NCI-H146 treated with DMSO at 0.1 percent for 48 hours (cell line): ENCODE results near the gene PIM1.
"Not testable (repeated sequence)": the region's sequence is repeated elsewhere in the genome, so short reads cannot be mapped to it uniquely, and the experiment has no call there.

Experiments used
- DNase-seq: peaks from one replicate; lab custom pipeline; 2025; ENCODE audit not compliant: unreplicated experiment; lab: John Stamatoyannopoulos, UW

Gene PIM1

DNA sequence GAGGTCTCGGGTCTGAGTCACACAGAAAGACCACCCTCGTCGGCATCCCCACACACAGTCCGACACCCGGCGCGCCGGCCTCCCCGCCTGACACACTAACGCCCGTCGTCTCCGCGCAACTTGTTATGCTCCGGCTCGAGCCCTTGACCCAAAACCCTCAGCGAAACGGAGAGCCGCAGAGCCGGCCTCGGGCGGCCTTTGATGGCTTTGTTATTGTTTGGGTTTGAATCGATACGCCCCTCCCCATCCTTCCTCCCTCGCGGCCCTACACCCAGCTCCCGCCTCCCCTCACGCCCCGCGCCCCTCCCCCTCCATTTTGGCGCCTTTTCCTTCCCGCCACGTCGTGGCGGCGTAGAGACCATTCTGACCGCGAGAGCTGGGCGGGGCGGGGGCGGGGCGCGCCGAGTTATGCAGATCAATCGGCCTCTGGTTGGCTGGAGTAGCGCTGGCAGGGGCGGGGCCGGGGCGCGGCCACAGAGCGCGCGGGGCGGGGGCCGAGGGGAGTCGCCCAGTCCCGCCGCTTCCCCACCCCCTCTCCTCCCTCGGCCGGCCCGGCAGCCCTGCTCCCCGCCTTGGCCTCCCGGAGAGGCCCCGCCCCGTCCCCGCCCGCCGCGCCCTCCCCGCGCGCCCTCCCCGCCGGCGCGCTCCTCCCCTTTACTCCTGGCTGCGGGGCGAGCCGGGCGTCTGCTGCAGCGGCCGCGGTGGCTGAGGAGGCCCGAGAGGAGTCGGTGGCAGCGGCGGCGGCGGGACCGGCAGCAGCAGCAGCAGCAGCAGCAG lies at the start of gene PIM1:
TSS of gene PIM1 (plus strand) at position 657 of the 777 bp plus-strand sequence. CDS start 424 bp downstream, outside the sequence.
- DNase-seq, result peak; percentile 100

DNA sequence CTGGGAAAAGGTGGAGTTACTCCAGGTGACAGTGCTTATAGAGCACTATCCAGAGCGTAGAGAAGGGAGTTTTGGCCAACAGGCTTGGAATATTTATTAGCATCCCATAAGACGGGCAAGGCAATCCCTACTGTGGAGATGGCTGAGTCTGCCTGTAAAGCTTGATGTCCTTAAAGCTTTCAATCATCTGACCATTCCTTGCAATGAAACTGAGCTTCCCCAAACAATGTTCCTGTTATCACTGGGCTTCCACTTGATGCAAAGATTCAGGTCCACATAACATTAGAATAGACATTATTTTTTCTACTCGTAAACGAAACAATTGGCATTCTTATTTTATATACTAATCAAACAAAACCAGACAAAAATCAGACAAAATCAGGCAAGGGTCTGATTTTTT lies 48.4 kb upstream of the PIM1 start:
- DNase-seq, result no peak

DNA sequence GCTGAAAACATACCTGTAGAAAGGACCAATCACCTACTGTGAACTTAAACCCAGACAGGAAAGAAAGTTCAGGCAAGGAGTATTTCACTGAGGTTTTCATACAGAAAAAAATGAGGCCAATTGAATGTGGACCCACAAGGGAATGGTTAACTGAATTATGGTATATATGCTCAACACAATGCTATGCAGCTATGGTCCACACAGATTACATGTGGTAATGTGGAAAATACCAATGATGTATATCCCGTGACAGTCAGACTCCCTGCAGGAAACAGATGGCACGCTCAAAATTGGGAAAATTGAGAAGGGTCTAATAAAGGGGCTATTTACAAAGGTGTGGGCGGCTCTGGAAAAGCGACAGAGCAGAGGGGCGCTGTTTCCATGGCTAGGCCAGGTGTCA lies 47.1 kb upstream of the PIM1 start:
- DNase-seq, result no peak

DNA sequence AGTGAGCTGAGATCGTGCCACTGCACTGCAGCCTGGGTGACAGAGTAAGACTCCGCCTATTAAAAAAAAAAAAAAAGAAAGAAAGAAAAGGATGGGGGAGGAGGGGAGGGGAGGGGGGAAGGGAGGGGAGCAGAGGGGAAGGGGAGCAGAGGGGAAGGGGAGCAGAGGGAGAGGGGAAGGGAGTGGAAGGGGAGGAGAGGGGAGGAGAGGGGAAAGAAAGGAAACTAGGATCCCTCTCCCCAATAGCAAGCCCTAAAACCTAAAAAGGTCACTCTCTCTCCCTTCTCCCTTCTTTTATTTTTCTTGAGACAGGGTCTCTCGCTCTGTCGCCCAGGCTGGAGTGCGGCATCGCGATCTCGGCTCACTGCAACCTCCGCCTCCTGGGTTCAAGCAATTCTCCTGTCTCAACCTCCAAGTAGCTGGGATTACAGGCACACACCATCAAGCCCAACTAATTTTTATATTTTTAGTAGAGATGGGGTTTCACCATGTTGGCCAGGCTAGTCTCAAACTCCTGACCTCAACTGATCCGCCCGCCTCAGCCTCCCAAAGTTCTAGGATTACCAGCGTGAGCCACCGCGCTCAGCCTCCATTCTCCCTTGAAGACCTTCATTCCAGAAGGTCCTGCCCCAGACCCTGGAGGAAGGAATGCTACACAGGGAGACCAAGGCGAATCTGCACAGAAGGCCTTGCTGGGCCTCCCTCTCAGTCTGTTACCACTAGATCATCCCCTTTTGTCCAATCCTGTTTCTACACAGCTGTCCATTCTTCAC lies 45.8 kb upstream of the PIM1 start:
- DNase-seq, result no peak

DNA sequence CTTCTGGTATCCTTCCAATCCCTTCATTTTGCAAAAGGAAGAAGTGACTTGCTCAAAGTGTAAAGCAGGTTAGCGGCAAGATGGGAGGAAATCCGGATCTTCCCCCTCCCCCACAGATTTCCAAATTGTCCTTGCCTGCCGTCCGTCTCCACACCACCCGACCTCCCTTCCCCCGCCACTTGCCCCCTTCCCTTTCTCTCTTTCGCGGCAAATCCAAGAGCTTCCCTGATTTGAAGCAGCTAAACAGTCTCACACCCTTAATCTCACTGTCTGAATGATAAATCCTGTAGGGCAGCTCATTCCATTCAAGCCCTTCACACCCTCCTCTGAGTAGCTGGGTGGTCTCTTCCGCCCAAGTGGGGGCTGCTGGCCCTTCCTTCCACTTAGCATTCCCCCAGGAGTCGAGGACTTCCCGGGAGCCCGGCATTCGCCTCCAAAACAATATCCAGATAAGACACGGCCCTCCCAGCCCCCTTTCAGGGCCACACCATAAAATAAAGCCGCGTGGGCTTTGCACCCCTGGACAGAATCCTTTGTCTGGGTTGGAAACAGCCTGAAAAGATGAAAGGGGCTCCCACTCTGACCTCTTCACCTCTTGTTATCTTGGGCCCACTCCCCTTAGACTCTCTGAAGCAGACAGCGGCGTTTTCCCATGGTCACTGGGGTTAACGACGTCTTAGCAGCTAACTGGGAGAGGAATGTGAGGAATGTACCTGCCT lies 44.0 kb upstream of the PIM1 start:
- no peak for DNase-seq

DNA sequence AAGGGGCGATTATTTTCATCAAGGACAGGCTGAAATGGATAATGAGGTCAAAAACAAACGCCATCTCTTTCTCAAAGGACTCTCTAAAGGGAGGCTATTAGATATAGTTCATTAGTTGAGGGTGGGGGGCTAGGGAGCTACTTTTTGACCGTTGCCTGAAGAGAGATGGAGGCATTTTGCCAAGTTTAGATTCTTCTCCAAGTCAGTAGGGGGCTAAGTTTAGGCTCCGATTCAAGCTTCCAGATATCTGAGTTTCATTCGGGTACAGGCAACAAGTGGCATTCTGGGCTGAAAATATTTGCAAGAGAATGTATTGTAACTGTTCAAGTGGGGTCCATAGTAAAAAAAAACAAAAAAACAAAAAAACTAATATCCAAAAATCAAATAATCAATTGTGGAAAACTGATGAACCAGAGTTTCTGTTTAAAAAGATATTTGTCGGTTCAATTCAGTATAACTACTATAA lies 43.4 kb upstream of the PIM1 start:
- no peak for DNase-seq

DNA sequence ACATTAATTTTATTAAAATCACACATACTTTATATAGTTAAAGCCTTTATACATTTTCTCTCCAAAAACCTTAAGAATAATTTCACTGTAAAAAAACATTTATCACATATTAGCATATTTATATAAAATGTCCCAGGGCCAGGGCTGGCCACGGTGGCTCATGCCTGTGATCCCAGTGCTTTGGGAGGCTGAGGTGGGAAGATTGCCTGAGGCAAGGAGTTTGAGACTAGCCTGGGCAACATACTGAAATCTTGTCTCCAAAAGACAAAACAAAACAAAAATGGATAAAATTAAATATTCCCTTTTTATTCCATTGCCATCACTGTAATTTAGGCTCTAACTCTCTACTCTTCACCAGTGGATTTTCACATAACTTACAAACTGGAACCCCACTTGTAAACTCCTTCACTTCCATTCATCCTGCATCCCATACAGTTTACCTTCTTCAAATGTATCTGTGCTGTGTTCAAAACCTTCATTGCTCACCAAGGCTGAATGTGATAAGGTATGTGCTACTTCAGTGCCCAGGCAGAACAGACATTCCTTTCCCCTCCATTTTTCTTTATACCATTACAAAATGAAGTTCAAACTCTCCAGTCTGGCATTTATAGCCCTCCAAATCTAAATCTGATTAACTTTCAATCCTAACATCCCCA lies 42.9 kb upstream of the PIM1 start:
- DNase-seq, result no peak

DNA sequence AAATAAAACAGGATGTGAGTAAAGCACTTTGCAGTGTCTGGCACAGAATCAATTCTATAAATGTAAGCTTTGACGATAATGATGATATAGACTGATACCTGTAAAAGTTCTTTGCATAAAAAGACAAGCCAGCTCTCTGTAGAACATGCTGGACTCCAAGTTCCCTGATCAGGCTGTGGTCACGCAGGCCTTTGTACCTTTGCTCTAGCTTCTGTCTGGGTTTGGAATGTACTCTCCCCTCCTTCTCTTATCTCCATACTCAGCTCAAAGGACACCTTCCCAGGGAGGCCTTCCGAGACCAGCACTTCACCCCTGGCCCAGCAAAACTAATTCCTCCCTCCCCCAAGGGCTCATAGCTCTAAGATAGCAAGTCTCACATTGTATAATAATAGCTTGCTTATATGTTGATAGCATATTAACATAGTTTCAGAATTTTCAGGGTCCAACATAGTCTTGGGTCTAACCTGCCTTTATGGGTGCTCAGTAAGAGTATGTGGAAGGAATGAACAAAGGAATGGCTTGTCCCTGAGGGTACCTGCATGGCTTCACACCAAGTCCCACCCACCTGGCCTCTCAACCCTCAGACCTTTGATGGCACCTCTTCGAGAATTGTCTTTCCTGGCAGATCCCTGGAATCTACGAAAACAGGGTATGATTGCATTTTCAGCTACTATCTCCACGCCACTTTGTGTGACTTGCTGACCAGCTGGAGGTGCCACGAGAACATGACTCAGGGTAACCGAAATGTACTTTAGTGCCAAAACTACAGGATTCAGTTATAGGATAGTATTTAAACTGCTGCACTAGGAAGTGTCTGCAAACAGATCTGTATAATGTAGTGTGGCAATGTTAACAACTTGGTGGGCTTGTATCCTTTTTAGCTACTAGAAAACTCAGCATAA lies 41.7 kb upstream of the PIM1 start:
- no peak for DNase-seq

DNA sequence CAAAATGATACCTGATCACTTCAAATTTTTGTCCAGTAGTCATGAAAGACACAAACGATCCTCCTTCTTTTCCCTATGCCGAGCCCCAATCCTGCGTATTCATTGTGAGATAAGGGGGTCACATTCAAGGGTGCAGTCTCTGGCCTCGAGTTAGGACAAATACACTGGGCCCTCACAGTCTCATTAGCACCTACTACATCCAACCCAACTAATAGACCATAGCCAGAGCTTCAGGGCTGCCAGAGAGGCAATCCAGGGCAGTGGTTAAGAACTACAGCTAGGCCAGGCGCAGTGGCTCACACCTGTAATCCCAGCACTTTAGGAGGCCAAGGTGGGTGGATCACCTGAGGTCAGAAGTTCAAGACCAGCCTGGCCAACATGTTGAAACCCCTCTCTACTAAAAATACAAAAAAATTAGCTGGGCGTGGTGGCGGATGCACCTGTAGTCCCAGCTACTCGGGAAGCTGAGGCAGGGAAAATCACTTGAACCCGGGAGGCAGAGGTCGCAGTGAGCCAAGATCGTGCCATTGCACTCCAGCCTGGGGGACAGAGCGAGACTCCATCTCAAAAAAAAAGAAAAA lies 41.0 kb upstream of the PIM1 start:
- DNase-seq, result not testable (repeated sequence)

DNA sequence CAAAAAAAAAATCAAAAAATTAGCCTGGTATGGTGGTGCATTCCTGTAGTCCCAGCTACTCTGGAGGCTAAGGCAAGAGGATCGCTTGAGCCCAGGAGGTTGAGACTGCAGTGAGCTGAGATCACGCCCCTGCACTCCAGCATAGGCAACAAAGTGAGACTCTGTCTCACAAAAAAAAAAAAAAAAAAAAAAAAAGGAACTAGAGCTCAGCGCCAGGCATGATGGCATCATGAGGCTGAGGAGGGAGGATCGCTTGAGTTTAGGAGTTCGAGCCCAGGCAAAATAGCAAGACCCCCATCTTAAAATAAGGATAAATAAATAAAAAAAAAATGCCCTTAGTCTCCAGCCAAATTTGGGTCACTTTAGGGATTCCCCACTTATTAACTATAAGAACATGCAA lies 40.4 kb upstream of the PIM1 start:
- DNase-seq, result no peak

DNA sequence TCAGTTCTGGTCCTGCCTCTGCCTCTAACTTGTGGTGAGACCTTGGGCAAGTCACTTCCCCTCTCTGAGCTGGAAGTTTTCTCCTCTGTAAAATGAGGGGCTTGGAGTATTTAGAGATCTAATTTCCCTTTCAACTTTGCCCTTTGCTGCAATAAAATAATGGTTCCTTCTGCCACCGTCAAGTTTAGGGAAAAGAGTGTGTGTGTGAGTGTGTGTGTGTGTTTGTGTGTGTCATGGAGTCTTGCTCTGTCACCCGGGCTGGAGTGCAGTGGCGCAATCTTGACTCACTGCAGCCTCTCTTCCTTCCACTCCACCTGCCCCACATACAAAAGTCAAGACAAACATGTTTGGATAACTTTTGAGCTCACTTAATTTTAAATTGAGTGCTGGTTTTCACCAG lies 39.2 kb upstream of the PIM1 start:
- no peak for DNase-seq

DNA sequence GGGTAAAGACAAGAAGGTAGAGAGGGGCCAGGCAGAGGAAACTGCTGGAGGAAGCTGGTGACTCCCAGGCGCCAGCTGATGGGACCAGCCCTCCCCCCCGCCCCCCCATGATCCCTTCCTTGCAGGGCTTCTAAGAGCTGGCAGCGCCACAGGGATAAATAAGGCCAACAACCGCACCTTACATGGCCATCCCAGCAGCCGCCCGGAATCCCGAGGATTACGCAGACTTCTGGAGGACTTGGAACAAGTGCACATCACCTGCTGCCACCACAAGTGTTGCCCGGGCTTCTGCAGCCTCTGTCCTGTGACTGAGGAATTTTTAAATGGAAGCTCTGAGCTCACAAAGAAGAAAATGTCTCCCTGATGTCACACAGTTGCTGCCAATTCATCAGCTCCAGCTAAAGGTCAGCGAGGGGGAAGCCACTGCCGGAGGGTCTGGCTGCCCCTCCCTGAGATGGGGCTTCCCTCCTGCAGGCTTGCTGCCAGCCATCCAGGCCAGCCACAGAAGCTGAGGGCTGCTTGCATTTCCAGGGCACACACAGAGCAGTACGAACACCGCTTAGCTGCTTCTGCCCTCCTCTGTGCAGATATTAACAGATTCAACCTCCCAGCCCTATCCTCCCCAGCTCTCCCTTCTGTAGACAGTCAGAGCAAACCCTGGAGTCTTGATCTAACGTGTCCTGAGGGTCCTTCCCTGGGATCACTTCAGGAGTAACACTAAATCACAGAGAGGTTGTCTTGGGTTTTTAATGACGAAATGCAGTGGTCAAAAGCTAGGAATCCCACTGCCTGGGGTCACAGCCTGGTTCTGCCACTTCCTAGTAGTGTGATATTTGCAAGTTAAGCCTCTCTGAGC lies 38.6 kb upstream of the PIM1 start:
- DNase-seq, result peak; percentile 33

DNA sequence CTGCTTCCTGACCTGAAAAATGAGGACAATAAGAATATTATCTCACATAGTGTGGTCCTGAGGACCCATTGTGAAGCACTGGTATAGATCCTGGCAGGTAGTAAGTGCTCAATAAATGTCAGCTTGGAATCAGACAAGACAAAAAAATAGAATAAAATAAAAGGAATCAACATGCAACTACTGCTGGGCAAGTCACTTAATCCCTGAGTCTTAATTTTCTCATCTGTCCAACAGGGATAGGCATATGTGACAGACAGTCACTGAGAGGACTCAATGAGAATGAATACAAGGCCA lies 38.0 kb upstream of the PIM1 start:
- no peak for DNase-seq

DNA sequence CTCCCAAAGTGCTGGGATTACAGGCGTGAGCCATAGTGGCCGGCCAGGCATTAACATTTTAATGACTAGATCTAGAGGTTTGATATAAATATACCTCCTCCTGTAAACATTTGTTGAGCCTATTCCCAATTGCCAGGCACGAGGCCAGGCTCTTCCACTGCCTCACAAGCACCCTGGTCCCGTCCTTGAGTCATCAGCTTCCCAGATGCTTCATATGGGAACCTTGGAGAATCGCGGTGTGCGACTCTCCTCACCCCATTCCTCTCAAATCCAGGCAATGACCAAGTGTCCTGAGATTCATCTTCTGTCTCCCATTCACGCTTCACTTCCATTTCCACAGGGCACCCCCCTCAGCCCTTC lies 35.9 kb upstream of the PIM1 start:
- no peak for DNase-seq

DNA sequence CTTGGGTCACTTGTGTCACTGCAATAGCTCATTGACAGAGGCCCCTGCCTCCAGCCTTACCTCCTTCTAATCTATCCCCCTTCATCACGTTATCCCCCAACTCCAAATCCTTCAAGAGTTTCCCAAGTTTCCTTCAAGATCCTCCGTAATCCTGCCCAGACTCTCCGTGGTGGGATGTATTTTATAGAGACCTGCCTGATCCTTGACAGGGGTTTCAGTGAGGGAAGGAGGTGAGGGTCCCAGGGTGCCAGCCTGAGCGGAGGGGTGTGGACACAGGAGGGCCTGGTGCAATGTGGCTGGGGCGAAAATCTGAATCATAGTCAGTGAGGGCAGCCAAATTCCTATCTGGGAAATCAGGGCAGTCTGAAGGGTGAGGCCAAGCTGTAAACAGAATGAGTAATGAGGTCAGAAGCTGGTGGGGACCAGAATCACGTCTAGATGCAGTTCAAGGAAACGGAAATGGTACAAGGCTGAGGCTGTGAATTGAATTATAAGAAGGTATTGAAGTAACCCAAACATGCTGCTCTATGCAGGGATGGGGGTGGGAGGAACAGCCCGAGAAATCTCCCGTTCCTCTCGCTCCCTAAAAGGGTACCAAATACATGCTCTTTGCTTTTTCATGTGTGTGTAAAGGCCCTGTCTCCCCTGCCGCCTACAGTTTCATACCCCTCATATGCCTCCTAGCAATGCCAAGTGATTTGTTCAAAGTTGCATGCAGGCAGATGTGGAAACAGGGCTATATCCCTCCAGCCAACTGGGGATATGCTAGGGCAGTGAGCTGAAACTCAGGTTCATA lies 35.4 kb upstream of the PIM1 start:
- DNase-seq, result no peak

DNA sequence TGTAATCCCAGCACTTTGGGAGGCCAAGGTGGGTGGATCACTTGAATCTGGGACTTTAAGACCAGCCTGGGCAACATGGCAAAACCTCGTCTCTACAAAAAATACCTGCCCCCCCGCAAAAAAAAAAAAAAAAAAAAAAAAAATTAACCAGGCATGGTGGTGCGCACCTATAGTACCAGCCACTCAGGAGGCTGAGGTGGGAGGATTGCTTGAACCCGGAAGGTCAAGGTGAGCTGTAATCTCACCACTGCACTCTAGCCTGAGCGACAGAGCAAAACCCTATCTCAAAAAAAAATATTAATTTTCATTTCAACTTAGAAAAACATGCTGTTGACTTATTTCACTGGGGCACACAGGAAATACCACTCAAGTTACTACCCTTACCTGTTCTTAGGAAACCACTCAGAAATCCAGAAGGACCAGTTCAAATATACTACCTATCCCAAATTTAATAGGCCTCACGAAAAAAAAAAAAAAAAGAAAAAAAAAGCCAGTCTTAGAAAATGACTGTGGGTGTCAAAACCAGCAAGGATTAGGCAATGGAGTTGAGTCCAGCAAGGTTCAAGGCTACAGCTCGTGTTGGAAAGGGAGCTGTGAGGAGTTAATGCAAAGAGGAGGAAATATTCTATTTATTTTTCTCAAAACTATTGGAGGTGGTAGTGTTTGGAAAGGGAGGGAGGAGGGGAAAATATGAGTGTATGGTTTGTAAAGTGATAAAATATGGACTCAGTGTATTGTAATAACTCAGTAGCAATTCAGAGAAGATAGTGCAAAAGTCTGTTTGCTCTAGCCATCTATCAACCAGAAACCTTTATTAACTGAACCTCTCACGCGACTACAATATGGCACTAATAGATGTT lies 33.9 kb upstream of the PIM1 start:
- DNase-seq, result no peak

DNA sequence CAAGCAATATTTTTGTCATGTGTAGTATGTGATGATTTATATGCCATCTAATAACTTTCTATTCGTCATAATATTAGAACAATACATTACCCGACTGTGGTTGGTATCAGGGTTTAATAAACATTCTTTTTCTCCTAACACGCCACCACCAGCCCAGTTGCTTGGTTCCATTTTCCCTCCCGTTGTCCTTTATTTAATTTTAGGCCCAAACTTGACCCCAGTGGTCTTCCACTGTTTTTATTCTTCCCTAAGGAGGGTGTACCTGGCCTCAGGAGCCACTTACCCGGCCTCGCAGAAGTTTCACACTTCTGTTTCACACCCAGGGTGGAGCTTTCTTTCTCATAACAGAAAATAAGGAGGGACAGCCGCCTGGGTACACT lies 33.1 kb upstream of the PIM1 start:
- no peak for DNase-seq
